ENCODE results near the gene RPS6KA5. TPM values are rescaled to one million over a fixed set of nuclear protein-coding genes. Genes with fewer than 3 reads are reported as not detected.
A peak's percentile ranks its signal among the peaks of the same experiment; 100 is the strongest.

The RPS6KA5 gene
- total RNA-seq, 2 experiments from 2014 or later, result 42.1 to 44.8 TPM

DNA sequence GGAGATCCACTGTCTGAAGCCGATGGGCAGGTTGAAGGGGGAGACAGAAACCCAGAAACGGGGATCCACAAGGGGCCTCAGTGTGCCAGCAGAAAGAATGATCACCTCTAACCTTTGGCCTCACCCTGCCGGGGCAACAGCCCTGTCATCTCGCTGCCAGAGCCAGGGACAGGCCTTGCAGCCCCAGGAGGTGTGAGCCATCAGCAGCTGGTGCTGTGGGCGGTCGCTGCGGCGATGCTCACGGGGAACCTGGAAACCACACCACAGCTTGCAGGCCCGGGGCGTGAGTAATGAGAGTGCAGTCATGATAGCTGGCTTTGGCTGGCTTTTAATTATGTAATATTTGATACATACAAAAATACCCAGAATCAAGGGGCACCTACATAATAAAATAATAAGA, 239.5 kb downstream of the RPS6KA5 start:
- Mint-ChIP-seq H3K27ac (no peak overlapping the region), H3K4me3 (no peak overlapping the region), H3K27me3 (peaks cover 8% of the 10 kb centered on the region), H3K36me3 (ENCODE audit: low read depth) (peaks cover 9% of the 10 kb centered on the region), H3K9me3 (peaks cover 22% of the 10 kb centered on the region), H3K4me1 (peaks cover 15% of the 10 kb centered on the region)
- POLR2A ChIA-PET, result no interaction called here
- CTCF ChIA-PET, result interaction anchor here (1.7 to 2.5 kb wide), 3 partner anchors 15 to 63 kb away, joined by 3 to 7 read pairs (median 5); no protein-coding TSS in a partner anchor
- peak; percentile 62 for DNase-seq

DNA sequence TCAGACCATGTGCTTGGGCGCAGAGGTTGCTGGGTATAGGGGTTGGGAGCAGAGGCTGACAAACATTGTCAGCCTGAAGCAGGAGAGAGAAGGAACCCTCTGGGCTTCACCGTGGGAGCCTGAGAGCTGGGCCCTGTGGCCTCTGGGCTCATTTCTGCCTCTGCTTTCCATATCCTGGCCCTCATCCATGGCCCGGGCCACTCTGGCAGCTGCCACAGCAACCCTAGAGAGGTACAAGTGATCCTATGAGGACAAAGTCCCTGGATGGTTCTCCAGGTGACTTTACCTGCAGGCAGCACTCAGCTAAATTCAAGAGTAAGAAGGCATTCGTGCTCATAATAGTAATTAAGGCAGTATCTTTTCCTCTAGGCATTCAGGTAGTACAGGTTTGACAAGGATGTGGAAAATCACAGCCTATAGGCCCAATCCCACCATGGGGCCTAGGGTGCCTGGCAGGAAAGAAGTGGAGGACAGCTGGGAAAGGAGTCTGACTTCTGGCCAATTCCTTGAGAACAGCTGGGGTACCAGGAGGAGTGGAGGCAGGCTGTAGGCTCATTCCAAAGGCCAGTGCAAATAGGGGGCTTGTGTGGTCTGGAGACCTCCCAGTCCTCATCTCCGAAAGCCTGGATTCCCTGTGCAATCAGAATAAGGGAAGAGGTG, 240.6 kb downstream of the RPS6KA5 start:
- CTCF ChIA-PET, result interaction anchor here (1.0 to 2.5 kb wide), 4 partner anchors 9 to 61 kb away, joined by 3 to 7 read pairs (median 4); no protein-coding TSS in a partner anchor
- Mint-ChIP-seq H3K9me3 (peaks cover 14% of the 10 kb centered on the region), H3K4me3 (no peak overlapping the region), H3K4me1 (peaks cover 18% of the 10 kb centered on the region), H3K27ac (peak overlapping the region; percentile 27), H3K27me3 (peaks cover 13% of the 10 kb centered on the region), H3K36me3 (ENCODE audit: low read depth) (peaks cover 9% of the 10 kb centered on the region)
- POLR2A ChIA-PET, result no interaction called here
- DNase-seq, result no peak

DNA sequence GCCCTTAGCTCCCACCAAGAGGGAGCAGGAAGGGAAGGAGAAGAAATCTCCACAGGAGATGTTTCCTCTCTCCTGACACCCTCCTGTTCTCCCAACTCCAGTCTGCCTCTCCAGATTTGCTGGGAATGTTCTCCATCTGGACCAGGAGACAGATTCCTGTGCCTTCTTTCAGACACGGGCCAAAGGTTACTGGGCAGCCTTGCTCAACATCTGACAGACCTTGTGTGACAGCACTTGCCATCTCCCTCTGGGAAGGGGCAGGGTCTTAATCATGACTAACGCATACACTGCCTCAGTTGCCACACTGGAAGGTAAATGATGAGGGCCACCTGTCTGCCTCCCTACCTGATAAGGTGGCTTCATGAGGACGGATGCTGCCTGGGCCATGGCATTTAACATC, 241.7 kb downstream of the RPS6KA5 start:
- peaks cover 4% of the 10 kb centered on the region for H3K36me3 Mint-ChIP-seq (ENCODE audit: low read depth)
- H3K27ac Mint-ChIP-seq, result no peak overlapping the region
- H3K4me3 Mint-ChIP-seq, result no peak overlapping the region
- H3K9me3 Mint-ChIP-seq, result peaks cover 6% of the 10 kb centered on the region
- CTCF ChIA-PET, result interaction anchor here (1.1 kb wide), 1 partner anchor 58 kb away, joined by 3 read pairs; no protein-coding TSS in a partner anchor
- POLR2A ChIA-PET, result no interaction called here
- H3K27me3 Mint-ChIP-seq, result peaks cover 20% of the 10 kb centered on the region
- peaks cover 18% of the 10 kb centered on the region for H3K4me1 Mint-ChIP-seq
- no peak for DNase-seq

DNA sequence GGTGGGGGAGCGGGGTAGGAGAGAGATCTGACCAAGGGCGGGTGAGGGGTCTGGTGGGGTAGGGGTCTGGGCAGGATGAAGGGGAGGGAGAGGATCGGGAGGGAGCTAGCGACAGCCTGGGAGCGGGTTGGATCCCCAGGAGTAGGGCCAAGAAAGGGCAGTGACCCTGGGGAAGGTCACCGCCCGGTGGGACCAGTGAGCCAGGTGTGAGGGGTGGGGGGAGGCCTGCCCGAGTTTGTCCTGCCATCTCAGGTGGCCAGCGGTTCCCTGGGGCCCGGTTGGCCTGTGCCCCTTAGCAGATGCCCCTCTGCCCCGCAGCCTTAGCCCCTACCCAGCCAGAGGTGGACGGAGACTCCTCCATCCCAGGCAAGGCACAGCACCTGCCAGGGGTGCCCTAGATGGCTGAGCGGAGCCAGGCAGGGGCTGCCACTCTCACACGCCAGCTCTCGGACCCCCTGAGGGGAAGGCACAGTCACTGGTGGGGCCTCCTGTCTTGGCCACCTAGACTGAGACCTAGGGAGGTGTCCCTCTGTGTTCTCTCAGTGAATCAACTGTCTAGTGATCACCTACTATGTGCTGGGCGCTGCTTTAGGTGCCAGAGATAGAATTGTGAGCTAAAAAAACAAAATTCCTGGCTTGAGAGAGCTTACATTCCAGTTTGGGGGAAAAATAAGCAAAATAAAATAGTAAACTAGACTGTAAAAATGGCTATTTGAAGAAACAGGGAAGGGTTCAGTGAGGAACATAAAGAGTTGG, 243.6 kb downstream of the RPS6KA5 start:
- Mint-ChIP-seq H3K27ac (no peak overlapping the region), H3K9me3 (no peaks in the 10 kb centered on the region)
- POLR2A ChIA-PET, result no interaction called here

DNA sequence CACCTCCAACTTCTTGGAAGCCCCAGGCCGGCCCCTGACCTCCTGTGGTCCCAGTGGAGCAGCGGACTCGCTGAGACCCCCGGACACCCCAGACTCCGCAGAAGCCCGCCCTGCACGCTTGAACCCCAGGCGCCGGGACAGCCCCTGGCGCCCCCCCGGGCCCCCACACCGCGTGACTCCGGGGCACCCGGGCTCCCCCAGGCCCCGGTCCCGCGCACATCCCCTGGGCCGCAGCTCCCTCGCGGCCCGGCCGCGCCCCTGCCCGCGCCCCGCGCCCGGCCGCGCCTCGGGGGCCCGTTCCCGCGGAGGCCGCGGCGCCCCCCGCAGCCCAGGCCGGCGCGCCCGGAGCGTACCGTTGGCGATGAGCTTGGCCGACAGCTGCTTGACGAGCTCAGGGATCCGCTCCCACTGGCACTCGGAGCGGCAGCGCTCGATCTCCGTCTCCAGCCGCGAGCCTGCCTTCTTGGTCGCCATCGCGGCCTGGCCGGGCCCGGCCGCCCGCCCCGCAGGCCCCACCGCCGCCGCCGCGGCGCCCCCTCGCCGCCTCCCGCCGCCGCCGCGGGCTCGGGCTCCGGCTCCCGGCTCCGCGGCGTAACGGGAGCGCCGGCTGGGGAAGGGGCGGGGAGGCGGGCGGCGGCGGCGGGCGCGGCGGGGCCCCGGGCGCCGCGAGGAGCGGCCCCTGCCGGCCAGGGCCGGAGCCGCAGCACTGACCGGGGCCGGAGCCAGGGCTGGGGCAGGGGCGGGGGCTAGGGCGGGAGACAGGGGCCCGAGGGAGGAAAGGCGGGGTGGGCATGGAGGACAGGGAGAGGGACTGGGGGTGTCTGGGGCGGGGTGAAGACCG, 244.4 kb downstream of the RPS6KA5 start, which contains the start of gene TTC7B:
Gene TTC7B, minus strand, starts transcription at position 609 of the 841 bp plus-strand sequence. Its CDS starts 135 bp downstream, at position 474.
- POLR2A ChIA-PET, result no interaction called here

More for the DNA sequence above, 243.6 kb downstream of the RPS6KA5 start:
- peaks cover 23% of the 10 kb centered on the region for H3K27me3 Mint-ChIP-seq
- H3K4me3 Mint-ChIP-seq, result peak overlapping the region; percentile 52
- no peak for DNase-seq
- CTCF ChIA-PET, result interaction anchor here (0.9 to 1.1 kb wide), 3 partner anchors 12 to 34 kb away, joined by 3 read pairs; no protein-coding TSS in a partner anchor
- peaks cover 16% of the 10 kb centered on the region for H3K4me1 Mint-ChIP-seq
- H3K36me3 Mint-ChIP-seq (ENCODE audit: low read depth), result no peaks in the 10 kb centered on the region

DNA sequence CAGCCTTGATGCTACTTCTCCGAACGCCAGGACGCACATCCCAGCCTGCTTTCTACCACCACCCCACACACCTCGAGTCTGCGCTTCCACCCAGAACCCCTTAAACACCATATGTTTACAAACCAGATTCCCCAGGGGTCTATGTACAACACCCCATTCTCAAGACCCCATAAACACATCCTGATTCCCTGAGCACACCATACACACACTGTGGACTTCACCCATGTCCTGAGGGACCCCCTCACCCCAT, 244.9 kb downstream of the RPS6KA5 start:
- H3K9me3 Mint-ChIP-seq, result no peaks in the 10 kb centered on the region
- H3K27me3 Mint-ChIP-seq, result peaks cover 23% of the 10 kb centered on the region
- no peak for DNase-seq
- CTCF ChIA-PET, result interaction anchor here (0.8 kb wide), 1 partner anchor 14 kb away, joined by 4 read pairs; no protein-coding TSS in a partner anchor
- H3K27ac Mint-ChIP-seq, result no peak overlapping the region
- H3K36me3 Mint-ChIP-seq (ENCODE audit: low read depth), result no peaks in the 10 kb centered on the region
- POLR2A ChIA-PET, result no interaction called here
- peak overlapping the region; percentile 58 for H3K4me3 Mint-ChIP-seq
- peaks cover 3% of the 10 kb centered on the region for H3K4me1 Mint-ChIP-seq

More for the DNA sequence above, 244.4 kb downstream of the RPS6KA5 start, which contains the start of gene TTC7B:
- H3K27me3 Mint-ChIP-seq, result peaks cover 23% of the 10 kb centered on the region
- H3K4me1 Mint-ChIP-seq, result peaks cover 9% of the 10 kb centered on the region
- H3K27ac Mint-ChIP-seq, result no peak within 1 kb of the TSS
- H3K4me3 Mint-ChIP-seq, result peak within 1 kb of the TSS; percentile 58
- CTCF ChIA-PET, result interaction anchor here (0.8 to 1.0 kb wide), 2 partner anchors 14 to 33 kb away, joined by 3 to 4 read pairs; no protein-coding TSS in a partner anchor
- DNase-seq, result no peak
- no peaks in the 10 kb centered on the region for H3K36me3 Mint-ChIP-seq (ENCODE audit: low read depth)
- H3K9me3 Mint-ChIP-seq, result no peaks in the 10 kb centered on the region

DNA sequence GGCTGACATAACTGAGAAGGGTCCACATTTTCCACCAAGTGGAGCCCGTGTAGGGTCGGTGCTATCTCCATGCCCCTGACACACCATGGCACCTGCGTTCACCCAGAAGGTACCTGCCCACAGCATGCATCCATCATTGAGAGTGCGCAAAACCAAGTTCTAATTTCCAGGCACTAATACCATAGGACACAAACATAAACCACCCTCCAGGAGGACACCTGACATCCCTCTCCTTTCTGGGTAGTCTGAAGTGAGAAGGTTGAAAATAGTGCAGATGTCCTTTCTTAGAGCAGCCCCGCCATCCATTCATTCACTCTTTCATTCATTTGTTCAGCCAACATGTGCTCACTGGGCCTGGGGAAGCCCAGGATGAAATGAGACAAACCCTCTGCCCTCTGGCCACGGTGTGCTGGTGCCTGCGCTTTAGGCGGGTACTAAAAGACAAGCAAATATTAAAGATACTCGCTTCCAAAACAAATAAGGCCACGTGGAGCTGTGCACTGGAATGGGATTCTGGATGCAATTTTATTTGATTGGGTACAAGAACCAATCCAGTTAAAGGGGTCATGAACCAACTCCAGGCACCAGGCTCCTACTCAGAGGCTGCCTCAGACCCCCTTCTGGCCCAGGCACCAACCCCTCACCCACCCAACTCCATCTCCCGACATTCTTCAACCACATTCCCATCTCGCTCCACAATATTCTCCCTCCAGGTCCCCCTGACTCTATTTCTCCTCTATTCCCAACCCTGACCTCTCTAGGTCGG, 245.5 kb downstream of the RPS6KA5 start:
- no peaks in the 10 kb centered on the region for H3K9me3 Mint-ChIP-seq
- no peaks in the 10 kb centered on the region for H3K36me3 Mint-ChIP-seq (ENCODE audit: low read depth)
- peak overlapping the region; percentile 58 for H3K4me3 Mint-ChIP-seq
- no peak for DNase-seq
- ChIA-PET POLR2A (no interaction called here), CTCF (interaction anchor here (0.8 kb wide), 1 partner anchor 13 kb away, joined by 4 read pairs; no protein-coding TSS in a partner anchor)
- H3K27me3 Mint-ChIP-seq, result peaks cover 23% of the 10 kb centered on the region
- peaks cover 2% of the 10 kb centered on the region for H3K4me1 Mint-ChIP-seq
- H3K27ac Mint-ChIP-seq, result no peak overlapping the region

DNA sequence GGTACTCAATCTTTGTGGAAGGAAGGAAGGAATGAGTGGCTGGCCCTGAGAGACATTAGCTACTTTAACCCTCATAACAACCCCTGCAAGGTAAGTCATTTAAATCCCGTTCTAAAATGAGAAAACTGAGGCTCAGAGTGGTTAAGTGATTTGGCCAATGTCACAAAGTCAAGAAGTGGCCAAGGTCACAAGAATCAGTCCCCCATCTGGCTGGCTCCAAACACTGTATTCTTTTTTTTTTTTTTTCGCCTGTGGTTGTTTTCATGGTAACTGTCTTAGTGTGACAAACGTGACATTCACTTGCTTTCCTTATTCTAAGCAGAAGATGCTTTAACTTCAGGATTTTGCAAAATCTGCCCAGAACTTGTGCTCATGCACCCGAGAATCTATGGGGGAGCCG, 247.0 kb downstream of the RPS6KA5 start:
- DNase-seq, result no peak
- H3K27ac Mint-ChIP-seq, result no peak overlapping the region
- ChIA-PET POLR2A (no interaction called here), CTCF (interaction anchor here (0.6 kb wide), 2 partner anchors 14 to 414 kb away, joined by 3 to 5 read pairs; no protein-coding TSS in a partner anchor)
- H3K27me3 Mint-ChIP-seq, result peaks cover 23% of the 10 kb centered on the region
- H3K9me3 Mint-ChIP-seq, result no peaks in the 10 kb centered on the region
- H3K4me3 Mint-ChIP-seq, result no peak overlapping the region
- H3K36me3 Mint-ChIP-seq (ENCODE audit: low read depth), result no peaks in the 10 kb centered on the region
- peaks cover 2% of the 10 kb centered on the region for H3K4me1 Mint-ChIP-seq

DNA sequence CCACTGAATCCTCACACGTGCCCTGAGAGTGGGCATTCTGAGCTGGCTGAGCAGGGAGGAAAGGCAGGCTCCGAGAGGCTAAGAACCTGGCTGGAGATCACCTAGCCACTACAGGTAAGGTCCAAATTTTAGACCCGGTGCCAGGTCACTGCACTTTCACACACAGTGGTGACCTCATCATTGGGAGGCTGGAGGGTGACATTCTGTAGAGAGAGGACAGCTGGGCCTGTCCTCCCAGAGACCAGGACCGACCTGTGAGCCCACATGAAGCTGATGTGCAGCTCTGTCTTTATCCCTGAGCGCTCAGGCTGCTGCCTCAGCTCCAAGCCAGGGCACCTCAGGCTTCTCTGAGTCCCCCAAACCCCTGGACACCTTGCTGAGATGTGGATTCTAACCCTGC, 248.3 kb downstream of the RPS6KA5 start:
- peaks cover 2% of the 10 kb centered on the region for H3K4me1 Mint-ChIP-seq
- H3K27ac Mint-ChIP-seq, result no peak overlapping the region
- H3K36me3 Mint-ChIP-seq (ENCODE audit: low read depth), result no peaks in the 10 kb centered on the region
- CTCF ChIA-PET, result interaction anchor here (1.0 to 2.1 kb wide), 2 partner anchors 13 to 17 kb away, joined by 3 to 5 read pairs; no protein-coding TSS in a partner anchor
- no peaks in the 10 kb centered on the region for H3K9me3 Mint-ChIP-seq
- peaks cover 15% of the 10 kb centered on the region for H3K27me3 Mint-ChIP-seq
- no peak for DNase-seq
- no peak overlapping the region for H3K4me3 Mint-ChIP-seq
- POLR2A ChIA-PET, result no interaction called here

DNA sequence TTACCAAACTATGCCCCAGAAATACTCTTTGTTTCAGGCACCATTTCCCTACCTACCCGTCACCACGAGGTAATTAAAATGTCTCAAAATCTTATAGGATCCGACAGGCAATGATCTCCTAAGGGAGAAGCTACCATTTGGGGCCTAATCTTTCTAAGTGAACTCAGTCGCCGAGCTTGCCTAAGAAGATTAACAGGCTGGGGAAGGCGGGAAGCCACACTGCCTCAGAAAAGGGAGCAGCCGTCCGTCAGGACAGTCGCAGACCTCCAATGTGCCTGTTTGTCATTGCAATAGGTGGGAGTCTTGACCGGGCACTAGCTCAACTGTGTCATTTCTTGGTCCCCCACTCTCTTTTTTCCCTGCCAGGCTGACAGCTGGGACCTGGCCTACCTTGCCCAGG, 248.8 kb downstream of the RPS6KA5 start:
- Mint-ChIP-seq H3K4me1 (peaks cover 2% of the 10 kb centered on the region), H3K9me3 (no peaks in the 10 kb centered on the region), H3K4me3 (no peak overlapping the region), H3K27ac (no peak overlapping the region), H3K27me3 (peaks cover 15% of the 10 kb centered on the region), H3K36me3 (ENCODE audit: low read depth) (no peaks in the 10 kb centered on the region)
- no peak for DNase-seq
- ChIA-PET CTCF (interaction anchor here (2.1 kb wide), 1 partner anchor 16 kb away, joined by 5 read pairs; no protein-coding TSS in a partner anchor), POLR2A (no interaction called here)

DNA sequence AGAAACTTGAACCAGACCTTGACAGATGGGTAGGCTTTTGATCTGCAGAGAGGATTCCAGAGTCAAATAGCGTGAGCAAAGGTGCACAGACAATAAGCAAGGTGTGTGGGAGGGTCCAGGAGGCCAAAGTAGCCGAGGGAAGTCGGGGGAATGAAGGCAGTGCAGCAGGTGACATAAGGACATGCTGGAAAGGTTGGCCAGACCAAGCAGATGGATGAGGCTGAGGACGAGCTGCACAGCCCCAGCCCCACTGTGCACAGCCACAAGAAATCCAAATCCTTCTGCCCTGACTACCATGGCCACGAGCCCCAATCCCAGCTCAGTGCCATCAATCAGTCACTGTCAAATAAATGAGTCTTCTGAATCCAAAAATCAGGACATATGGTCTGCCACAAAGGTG, 249.6 kb downstream of the RPS6KA5 start:
- no peak for DNase-seq
- Mint-ChIP-seq H3K36me3 (ENCODE audit: low read depth) (no peaks in the 10 kb centered on the region), H3K27ac (no peak overlapping the region), H3K9me3 (no peaks in the 10 kb centered on the region), H3K27me3 (peaks cover 15% of the 10 kb centered on the region), H3K4me3 (no peak overlapping the region), H3K4me1 (peaks cover 2% of the 10 kb centered on the region)
- ChIA-PET POLR2A (no interaction called here), CTCF (interaction anchor here (1.3 to 2.1 kb wide), 2 partner anchors 15 to 52 kb away, joined by 4 to 5 read pairs; no protein-coding TSS in a partner anchor)
